Peyer's patch (tissue), 4 donors: ENCODE results near the gene TOM1L2. TPM values are rescaled to one million over a fixed set of nuclear protein-coding genes. Genes with fewer than 3 reads are reported as not detected.
A peak's percentile ranks its signal among the peaks of the same experiment; 100 is the strongest.

Experiments used
- DNase-seq, 3 donors: peaks; one replicate each; pipeline ENCODE4 v3.0.0-alpha.2; 2017 to 2019
- H3K27ac ChIP-seq, 4 donors: fragments of 200-600 bp; sonication (generic); one replicate each; pipeline ENCODE4 v1.5.1; 2016 to 2019
- H3K27me3 ChIP-seq, 2 donors: fragments of 200-600 bp; sonication (generic); one replicate each; pipeline ENCODE4 v1.5.1; 2019
- H3K36me3 ChIP-seq, 3 donors: fragments of 200-600 bp; sonication (generic); one replicate each; pipeline ENCODE4 v1.5.1; 2016 to 2019
- H3K4me1 ChIP-seq, 4 donors: fragments of 200-600 bp; sonication (generic); one replicate each; pipeline ENCODE4 v1.5.1; 2016 to 2019
- H3K4me3 ChIP-seq, 4 donors: fragments of 200-600 bp; sonication (generic); 1 replicate in 3 of 4; 2 replicates in 1 of 4; pipeline ENCODE4 v1.5.1; 2016 to 2019; ENCODE audit warnings: mild to moderate bottlenecking in 1 of 4
- H3K9me3 ChIP-seq, 4 donors: fragments of 200-600 bp; sonication (generic); one replicate each; pipeline ENCODE4 v1.5.1; 2016 to 2019; ENCODE audit warnings: mild to moderate bottlenecking in 1 of 4
- CTCF ChIP-seq, 6 experiments: fragments of 450-650 bp in 4 of 6; fragments of 200-600 bp in 2 of 6; sonication (generic) in 1 of 6; IDR thresholded peaks; one replicate each; pipeline ENCODE4 v1.5.1; 2017 to 2019; ENCODE audit warnings: antibody characterized with exemption in 6 of 6, mild to moderate bottlenecking in 3 of 6, moderate library complexity in 1 of 6
- POLR2A ChIP-seq, 2 donors: fragments of 450-650 bp; IDR thresholded peaks; one replicate each; pipeline ENCODE4 v1.5.1; 2017; ENCODE audit warnings: antibody characterized with exemption in 2 of 2, mild to moderate bottlenecking in 2 of 2, moderate library complexity in 2 of 2
- total RNA-seq, 4 donors: library from RNA; depleted of rRNA; stranded (reverse); fragments of >200 nt; gene quantifications; one replicate each; pipeline ENCODE4 v1.1.0, GENCODE V29; 2016

Gene TOM1L2
- total RNA-seq, 4 donors from 2014 or later, result 49.5 to 74.8 (median 62.7) TPM

GRCh38 chr17:17871913-17872312 is 100.3 kb downstream of the TOM1L2 start:
- H3K4me1 ChIP-seq, result peaks cover 0 to 16% (median 0%) of the 10 kb centered on the region in 4 donors
- DNase-seq, result no peak
- H3K36me3 ChIP-seq, result peaks cover 0 to 30% (median 0%) of the 10 kb centered on the region in 3 donors
- H3K9me3 ChIP-seq, result no peaks in the 10 kb centered on the region
- no peak overlapping the region for H3K4me3 ChIP-seq
- TF ChIP-seq CTCF (IDR thresholded peaks at IDR 0.05), result no peak
- TF ChIP-seq POLR2A (IDR thresholded peaks at IDR 0.05), result no peak
- no peak overlapping the region for H3K27ac ChIP-seq
- no peaks in the 10 kb centered on the region for H3K27me3 ChIP-seq

- Histone ChIP-seq H3K4me1 (peaks cover 0 to 3% (median 0%) of the 10 kb centered on the region in 4 donors), H3K27ac (no peak overlapping the region), H3K36me3 (peaks cover 0 to 21% (median 0%) of the 10 kb centered on the region in 3 donors), H3K4me3 (no peak overlapping the region), H3K9me3 (no peaks in the 10 kb centered on the region), H3K27me3 (no peaks in the 10 kb centered on the region)
- no peak for TF ChIP-seq POLR2A (IDR thresholded peaks at IDR 0.05)
- peak in 1 of 6 experiments; percentile 11 for TF ChIP-seq CTCF (IDR thresholded peaks at IDR 0.05)
- no peak for DNase-seq
Observed at GRCh38 chr17:17870247-17870646, 102.0 kb downstream of the TOM1L2 start.

GRCh38 chr17:17868641-17869522 is 103.3 kb downstream of the TOM1L2 start:
- no peak for DNase-seq

GRCh38 chr17:17866897-17867296 is 105.3 kb downstream of the TOM1L2 start:
- H3K27me3 ChIP-seq, result no peaks in the 10 kb centered on the region
- no peak for TF ChIP-seq CTCF (IDR thresholded peaks at IDR 0.05)
- TF ChIP-seq POLR2A (IDR thresholded peaks at IDR 0.05), result no peak

More at GRCh38 chr17:17868641-17869522, 103.3 kb downstream of the TOM1L2 start:
- H3K9me3 ChIP-seq, result no peaks in the 10 kb centered on the region
- H3K4me1 ChIP-seq, result peaks cover 0 to 3% (median 0%) of the 10 kb centered on the region in 4 donors
- no peaks in the 10 kb centered on the region for H3K27me3 ChIP-seq
- peak overlapping the region in 2 of 4 donors; percentile 1 to 62 for H3K27ac ChIP-seq
- TF ChIP-seq CTCF (IDR thresholded peaks at IDR 0.05) (no peak), POLR2A (IDR thresholded peaks at IDR 0.05) (no peak)
- H3K4me3 ChIP-seq, result no peak overlapping the region
- peaks cover 0 to 21% (median 0%) of the 10 kb centered on the region in 3 donors for H3K36me3 ChIP-seq

GRCh38 chr17:17866425-17866824 is 105.8 kb downstream of the TOM1L2 start:
- H3K9me3 ChIP-seq, result no peaks in the 10 kb centered on the region
- H3K4me1 ChIP-seq, result peaks cover 0 to 3% (median 0%) of the 10 kb centered on the region in 4 donors
- no peak for DNase-seq
- H3K27ac ChIP-seq, result no peak overlapping the region
- peaks cover 0 to 21% (median 0%) of the 10 kb centered on the region in 3 donors for H3K36me3 ChIP-seq
- H3K27me3 ChIP-seq, result no peaks in the 10 kb centered on the region
- H3K4me3 ChIP-seq, result no peak overlapping the region
- TF ChIP-seq CTCF (IDR thresholded peaks at IDR 0.05) (no peak), POLR2A (IDR thresholded peaks at IDR 0.05) (no peak)

More at GRCh38 chr17:17866897-17867296, 105.3 kb downstream of the TOM1L2 start:
- Histone ChIP-seq H3K27ac (no peak overlapping the region), H3K36me3 (peaks cover 0 to 21% (median 0%) of the 10 kb centered on the region in 3 donors), H3K4me1 (peaks cover 0 to 3% (median 0%) of the 10 kb centered on the region in 4 donors), H3K9me3 (no peaks in the 10 kb centered on the region), H3K4me3 (no peak overlapping the region)
- DNase-seq, result no peak
